ENCODE results near the gene BATF.

The BATF gene

DNA sequence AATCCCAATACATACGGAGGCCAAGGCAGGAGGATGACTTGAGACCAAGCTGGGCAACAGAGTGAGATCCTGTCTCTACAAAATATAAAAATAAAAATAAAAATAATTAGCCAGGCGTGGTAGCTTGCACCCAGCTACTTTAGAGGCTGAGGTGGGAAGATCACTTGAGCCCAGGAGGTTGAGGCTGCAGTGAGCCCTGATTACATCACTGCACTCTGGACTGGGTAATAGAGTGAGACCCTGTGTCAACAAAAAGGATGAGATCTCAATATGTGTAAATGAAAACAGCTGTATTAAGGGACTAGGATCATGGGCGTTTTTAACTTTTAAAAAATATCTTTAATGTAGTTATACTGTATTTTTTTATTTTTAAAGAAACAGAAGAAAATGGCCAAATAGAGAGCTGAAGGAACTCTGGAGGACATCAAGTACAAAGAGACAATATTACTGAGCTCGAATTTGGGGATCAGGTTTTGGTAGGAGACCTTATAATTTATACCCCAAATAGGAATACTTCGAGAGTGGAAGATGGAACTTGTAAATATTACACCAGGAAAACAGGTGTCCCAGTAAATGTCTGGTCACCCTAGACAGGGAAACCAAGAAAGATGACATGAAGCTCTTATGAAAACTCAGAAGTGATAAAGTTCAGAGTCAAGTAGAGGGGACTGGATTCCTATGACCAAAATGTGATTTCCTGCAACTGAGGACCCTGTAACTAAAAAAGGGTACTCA, 13.1 kb downstream of the BATF start:
- DNase-seq: no peak

DNA sequence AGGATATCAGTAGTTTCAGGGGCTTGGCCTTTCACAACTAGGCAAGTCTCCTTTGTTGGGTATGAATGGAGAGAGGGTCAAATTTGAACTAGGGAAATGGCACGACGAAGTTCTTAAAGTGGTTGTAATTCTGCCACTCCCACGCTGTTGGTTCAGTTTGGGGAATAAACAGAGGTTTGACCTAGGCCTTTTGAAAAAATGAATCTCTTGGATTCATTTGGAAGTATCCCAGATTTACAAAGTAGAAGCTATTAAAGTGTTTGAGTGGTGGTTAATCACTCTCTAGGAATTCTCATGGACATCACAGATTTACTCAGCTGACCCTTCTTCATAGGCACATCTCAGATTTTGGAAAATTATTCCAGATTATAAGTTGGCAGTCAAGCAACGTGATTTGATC, 14.8 kb downstream of the BATF start:
- DNase-seq: no peak

DNA sequence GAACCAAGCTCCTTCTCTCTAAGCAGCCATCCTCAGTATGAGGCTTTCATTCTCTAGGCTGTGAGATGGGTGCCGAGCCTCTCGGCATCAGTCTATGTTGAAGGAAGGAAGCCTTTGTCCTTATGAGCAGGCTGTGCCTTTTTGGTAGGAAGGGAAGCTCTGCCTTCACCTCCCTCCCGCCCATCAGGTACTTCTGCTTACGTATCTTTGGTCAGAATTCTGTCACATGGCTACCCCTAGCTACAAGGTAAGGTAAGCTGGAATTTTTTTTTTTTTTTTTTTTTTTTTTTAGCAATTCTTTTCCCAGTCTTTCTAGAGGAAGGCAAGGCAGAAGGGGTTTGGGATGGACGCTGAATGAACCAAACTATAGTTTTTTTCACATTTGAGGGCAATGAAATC, 16.9 kb downstream of the BATF start:
- DNase-seq: no peak

DNA sequence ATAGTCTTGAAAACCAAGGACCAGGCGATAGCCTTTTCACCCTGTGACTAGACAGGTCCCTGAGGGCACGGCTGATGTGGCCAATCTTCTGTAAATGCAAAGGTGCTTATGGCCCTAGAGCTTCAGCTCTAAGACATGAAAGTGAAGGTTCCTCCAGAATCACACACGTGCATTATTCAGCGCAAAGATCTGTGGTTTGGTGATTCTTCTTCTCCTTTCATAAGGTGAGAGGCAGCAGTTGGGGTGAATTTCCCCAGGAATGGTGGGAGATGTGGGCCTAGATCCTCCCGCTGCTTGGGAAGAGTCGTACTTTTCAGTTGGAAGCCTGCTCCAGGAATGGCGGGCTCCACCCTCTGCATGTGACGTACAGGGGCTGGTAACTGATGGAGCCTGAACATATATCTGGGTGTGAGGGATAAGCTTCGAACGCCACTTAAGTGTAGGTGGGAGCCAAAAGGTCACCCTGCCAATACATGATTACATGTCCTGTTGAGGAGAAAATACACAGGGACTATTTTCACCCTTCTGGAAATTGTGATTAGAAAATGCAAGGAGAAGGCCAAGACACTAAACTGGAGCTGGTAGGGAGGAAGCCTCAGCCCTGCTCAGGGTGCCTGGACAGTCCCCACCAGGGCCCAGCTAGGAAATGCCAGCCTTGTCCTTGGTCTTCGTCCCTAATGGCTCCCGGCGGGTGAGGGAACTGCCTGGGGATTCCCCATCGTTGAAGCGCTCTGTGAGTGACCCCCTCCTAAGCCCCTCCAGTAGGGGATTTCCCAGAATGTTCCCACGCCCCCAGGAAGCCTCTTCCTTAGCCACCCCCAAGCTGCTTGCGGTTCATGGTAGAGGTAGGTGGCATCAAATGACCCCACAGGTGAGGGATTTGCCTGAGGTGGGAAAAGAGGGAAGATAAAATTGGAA, 17.6 kb downstream of the BATF start:
- no peak for DNase-seq

DNA sequence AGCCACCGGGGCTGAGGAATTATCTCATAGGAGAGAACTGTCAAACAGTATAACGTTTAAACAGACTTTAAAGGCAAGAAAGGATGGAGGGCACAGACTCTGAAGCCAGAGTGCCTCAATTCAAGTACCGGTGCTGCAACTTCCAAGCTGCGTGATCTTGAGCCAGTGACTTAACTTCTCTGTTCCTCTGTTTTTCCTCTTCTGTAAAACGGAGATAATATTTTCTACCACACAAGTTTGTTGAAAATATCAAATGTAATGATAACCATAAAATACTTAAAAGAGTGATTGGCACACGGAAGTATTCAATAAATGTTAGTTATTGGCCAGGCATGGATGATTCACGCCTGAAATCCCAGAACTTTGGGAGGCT, 18.2 kb downstream of the BATF start:
- no peak for DNase-seq

DNA sequence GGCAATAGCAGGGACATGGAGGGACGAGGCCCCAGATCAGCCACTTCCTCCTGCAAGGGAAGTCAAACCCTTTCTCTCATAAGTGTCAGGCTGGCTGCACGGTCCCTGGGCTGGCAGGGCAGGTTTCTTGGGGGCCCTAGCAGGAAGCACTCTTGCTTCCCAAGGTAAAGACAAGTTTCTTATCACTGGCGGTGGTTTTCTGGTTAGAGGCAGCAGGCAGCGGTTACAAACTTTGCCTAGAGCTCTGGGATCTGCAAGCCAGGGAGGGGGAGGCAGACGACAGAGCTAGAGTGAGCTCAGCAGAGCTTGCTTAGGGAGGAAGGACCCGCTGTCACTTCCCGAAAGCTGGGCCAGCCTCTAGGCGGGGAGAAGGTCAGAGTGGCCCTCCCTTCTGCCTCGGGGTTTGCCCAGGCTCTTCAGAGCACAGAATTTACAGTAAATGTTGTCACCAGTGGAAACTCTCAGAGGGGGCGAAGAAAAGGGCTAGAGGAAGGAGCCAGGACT, 20.4 kb downstream of the BATF start:
- DNase-seq: no peak

DNA sequence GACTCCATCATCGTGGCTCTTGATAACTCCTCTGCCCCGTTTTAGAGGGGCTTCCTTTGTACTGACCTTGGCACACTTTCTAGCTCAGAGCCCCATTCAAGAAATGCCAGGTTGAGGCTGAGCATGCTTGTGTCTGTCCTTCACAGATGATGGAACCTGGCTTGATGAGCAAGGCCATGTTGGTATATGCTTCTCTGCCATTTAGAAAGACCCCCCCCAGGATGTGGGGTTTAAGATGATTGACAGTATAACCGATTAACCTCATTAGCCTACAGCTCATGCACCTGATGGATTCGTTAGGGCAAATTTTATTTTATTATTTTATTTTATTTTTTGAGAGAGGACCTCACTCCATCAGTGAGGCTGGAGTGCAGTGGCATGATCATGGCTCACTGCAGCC, 21.0 kb downstream of the BATF start:
- no peak for DNase-seq

DNA sequence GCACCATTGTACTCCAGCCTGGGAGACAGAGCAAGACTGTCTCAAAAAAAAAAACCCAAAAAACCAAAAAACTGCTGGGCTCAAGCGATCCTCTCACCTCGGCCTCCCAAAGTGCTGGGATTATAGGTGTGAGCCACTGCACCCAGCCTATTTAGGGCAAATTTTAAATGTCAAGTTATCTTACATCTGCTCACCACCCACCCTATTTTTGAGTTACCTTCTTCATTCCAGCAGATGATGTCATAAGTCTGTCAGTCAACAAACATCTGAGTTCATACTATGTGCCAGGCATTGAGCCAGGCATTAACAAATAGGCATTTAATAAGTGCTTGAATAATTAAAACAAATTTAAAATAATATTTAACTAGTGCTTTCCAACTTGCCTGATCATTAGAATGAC, 21.5 kb downstream of the BATF start:
- DNase-seq: no peak

DNA sequence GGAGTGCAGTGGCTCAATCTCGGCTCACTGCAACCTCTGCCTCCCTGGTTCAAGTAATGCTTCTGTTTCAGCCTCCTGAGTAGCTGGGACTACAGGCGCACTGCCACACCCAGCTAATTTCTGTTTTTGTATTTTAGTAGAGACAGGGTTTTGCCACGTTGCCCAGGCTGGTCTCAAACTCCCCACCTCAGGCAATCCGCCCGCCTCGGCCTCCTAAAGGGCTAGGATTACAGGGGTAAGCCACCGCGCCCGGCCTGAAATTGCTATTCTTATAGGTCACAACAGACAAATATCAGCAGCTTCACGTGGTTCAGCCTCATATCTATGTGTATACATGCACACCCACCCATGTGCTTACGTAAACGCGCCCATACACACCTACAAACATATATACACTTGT, 23.6 kb downstream of the BATF start:
- no peak for DNase-seq

DNA sequence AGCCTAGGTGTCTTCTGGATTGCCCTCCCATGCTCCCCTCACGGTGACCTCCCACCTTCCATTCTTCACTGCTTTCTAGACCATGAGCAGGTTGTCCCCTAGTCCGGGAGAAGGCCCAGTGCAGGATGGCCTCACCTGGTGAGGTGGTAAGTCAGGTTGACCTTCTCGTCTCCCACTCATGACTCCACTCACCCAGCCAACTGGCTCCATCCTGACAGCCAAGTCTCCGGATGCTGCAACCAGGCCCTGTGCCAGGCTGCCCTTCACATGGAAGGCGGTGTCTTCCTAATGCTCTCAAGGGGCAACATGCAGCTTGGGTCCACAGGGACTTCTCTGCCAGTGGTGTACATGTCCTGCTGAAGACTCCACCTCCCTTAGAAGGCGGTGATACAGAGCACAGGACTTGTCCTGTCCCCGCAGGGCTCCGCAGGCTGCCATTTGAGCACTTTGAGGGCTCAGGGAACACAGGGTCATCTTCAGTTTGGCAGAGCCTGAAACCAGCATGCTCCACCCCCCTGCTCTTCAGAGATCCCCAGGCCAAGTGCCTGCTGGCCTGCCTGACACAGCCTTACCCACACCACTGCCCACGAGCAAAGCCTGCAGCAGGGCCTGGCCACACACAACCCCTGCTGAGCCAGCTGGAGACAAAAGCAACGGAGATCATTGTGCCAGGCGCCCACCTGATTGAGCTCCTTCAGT, 25.4 kb downstream of the BATF start:
- no peak for DNase-seq

DNA sequence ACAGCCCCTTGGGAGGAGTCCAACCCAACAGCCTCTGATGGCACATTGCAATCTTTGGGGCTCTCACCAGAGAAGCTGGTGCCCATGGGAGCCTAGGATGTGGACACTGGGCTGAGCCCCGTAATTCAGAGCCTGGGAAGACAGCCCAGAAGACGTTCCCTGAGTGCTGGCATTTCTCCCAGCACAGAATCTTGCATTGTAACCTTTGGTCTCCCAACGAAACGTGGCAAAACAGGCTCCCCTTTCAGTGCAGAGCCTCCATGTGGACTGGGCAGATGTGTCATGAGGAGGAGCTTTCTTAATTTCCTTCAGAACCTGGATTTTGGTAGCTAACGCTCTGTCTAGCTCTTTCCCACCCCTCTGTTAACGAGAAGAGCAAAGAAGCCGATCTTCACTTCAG, 26.3 kb downstream of the BATF start:
- DNase-seq: no peak

DNA sequence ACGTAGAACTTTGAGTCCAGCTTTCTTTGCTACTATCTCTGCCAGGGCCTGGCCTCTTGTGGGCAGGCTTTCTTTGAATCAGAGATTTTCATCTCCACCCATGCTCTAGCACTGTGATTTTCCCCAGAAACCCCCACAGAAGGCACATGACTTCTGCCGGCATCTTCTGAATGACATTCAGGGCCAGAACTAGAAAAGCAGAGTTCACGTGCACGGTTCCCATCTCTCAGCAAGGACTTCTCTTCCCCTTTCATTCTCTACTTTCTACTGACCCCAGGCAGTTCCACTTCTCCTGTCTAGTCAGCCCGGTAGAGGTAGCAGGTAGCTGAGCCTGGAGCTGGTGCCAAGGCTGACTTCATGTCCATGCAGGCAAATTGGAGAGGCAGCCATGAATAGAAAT, 26.9 kb downstream of the BATF start:
- DNase-seq: no peak

DNA sequence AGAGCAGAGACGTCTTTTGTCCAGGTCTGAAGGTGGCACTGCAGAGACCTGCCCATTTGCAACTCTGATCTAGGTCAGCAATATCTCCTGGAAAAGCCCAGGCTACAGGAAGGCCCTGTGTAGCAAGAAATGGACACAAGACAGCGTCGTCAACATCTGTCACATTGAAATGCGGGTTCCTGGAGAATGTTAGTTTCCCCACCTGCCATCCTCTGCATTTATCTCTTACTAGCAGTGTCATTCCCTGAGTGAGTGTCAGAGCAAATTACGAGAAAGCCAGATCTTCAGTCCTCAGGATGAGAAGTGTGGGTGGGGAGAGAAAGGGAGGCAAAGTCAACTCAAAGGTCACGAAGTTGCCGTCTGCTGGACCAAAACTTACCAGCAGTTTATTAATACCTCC, 28.8 kb downstream of the BATF start:
- no peak for DNase-seq

DNA sequence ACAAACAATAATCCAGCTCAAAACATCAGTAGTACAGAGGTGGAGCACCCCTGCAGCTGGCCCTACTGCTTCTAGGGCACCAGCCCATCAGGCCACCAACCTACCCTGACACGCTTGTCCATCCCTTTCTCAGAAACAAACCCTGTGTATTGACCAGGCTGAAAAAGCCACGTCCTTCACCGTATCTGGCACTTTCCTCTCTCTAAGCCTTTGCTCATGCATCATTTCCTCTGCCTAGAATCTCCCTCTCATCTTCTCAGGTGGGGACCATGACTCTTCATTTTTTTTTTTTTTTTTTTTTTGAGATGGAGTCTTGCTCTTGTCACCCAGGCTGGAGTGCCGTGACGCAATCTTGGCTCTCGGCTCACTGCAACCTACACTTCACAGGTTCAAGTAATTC, 30.9 kb downstream of the BATF start:
- no peak for DNase-seq

DNA sequence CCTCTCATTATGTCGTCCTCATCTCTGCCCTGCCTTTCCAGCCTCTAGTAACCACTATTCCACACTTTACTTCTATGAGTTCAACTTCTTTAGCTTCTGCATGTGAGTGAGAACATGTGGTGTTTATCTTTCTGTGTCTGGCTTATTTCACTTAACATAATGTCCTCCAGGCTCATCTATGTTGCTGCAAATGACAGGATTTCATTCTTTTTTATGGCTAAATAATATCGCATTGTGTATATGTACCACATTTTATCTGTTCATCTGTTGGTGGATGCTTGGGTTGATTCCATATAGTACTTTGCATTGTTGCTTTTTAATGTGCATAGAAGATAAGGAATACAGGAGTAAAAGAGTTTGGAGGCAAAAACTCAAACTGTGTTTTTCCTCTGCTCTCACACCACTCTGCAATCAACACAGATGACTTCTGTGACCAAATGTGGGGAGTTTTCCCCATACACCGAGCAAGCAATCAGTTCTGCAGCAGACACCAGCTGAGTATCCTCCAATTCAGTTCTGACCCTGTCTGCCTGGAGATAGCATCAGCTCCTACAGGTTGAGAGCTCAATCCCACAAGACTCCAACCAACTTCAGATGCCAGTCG, 31.6 kb downstream of the BATF start:
- no peak for DNase-seq

DNA sequence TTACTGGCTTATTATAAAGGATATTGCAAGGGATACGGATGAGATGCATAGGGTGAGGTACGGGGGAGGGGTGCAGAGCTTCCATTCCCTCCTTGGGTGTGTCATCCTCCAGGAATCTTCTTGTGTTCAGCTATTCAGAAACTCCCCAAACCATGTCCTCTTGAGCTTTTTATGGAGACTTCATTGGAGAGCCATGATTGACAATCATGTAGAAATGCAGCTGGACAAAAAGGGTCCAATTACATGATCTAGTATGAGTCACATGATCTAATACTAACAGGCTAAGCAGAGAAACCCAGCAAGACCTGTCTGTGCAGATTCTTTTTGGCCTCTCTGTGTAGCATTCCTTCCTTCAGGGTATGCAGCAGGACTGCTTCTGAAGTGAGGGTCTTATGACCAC, 32.2 kb downstream of the BATF start:
- DNase-seq: no peak

DNA sequence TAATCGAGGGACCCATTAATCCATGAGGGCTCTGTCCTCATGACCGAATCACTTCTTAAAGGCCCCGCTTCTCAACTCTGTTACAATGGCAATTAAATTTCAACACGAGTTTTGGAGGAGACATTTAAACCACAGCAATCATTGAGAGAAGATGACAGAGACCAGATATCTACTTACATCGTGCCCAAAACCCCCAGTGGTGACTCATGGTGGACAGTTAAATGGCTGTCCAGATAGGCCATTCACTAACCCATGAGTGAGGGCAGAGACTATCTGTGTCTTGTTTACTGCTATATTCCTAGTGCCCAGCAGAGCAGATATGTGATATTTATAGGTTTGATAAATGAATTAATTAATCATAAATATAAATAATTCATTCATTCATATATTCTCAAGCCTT, 36.2 kb downstream of the BATF start:
- no peak for DNase-seq

DNA sequence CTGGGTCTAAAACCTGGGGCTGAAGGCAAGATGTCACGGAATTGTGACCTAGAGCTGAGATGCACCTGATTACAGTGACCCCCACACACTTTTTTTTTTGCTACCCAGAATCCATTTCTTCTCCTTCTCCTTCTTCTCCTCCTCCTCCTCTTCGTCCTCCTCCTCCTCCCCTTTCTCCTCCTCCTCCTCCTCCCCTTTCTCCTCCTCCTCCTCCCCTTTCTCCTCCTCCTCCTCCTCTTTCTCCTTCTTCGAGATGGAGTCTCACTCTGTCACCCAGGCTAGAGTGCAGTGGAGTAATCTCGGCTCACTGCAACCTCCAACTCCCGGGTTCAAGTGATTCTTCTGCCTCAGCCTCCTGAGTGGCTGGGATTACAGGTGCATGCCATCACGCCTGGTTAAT, 36.8 kb downstream of the BATF start:
- DNase-seq: no peak

DNA sequence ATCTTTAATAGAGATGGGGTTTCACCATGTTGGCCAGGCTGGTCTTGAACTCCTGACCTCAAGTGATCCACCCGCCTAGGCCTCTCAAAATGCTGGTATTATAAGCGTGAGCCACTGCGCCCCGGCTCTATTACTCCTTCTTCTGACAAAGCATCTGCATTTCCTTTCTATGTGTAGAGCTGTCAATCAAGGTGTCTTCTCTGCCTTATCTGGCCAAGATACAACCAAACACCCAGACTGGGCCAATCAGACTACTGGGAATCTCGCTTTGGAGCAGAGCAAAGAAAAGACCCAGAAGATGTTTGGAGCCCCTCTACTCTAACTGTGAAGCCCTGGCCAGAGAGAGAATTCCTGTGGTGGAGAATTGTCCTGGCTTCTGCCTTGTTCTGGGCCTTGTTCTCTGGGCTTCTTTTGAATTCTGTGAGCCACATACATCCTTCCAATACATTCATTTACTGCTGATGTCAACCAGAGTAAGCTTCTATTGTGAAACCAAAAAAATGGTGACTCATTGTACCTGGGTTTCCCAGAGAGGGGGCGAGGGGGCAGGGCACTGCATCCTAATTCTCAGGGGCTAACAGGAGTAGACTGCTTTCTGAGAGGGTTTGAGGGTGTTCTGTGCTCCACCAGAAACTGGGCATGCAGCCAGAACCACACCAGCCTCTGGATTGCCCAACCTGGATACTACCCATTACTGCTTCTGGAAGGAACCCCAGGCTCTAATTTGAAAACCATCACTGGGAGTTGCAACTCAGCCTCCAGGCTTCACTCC, 37.4 kb downstream of the BATF start:
- DNase-seq: peak; percentile 18

DNA sequence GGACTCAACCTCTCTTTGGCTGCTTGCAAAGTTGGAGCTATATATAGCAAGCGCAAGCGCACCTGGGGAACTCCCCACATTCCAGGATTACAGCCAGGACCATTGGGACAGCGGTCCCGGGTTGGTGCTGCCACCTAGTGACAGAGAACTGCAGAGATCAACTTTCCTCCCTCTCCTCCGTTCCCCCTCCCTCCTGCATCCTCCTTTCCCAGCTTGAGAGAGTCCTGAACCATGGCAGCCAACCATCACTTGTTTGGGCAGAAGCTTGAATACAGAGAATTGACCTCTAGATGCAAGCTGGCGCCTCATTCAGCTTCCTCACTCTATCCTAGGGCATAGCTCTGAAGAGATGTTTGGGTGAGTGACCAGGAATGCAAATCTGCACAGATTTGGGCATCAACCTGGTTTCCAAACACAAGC, 38.8 kb downstream of the BATF start:
- peak; percentile 38 for DNase-seq

DNA sequence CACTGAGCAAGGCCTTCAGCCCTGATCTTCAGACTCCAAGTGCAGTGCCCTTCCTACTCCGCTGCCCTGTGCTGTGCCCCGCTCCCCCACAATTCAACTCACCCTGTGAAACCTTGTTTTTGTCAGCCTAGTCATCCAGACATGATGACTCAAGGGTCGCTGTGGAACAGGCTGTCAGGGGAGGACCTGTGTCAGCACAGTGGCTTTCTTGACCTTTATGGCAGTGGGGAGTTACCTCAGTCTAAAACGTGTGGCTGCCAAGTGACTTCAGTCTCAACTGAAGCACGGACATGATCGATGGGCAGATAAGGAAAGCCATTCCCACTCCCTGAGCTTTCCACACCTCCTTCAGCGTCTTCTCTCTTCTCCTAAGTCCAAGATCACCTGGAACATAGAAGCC, 39.8 kb downstream of the BATF start:
- no peak for DNase-seq

DNA sequence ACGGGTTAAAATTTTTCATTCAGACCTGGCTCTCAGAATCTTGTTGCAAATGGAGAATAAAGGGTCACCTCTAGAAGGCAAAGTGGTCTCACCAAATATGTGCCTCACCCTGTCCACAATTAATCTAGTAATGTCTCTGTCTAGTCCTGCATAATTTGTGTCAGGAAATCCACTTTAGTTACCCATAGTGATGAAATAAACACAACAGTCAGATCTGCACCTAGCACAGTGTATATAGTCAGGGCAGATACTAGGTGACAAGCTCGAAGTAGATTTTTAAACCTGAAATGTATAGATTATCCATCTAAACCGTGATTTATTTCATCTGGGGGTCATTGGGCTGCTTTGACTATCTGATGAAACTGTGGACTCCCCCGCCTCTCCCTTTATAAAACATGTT, 40.2 kb downstream of the BATF start:
- no peak for DNase-seq
